ACC112 (cell line): ENCODE data around the gene PLB1.

Experiments used
- H2AFZ ChIP-seq: fragments of 200-600 bp; sonication (generic); one replicate; pipeline ENCODE4 v1.6.0; 2017; ENCODE audit warnings: antibody characterized with exemption, low read length; ENCODE audit not compliant: unreplicated experiment
- H3K27ac ChIP-seq: fragments of 200-600 bp; sonication (generic); 2 replicates; pipeline ENCODE4 v1.5.1; 2014; ENCODE audit warnings: low read depth, mild to moderate bottlenecking, antibody characterized with exemption, low read length, moderate library complexity
- H3K27me3 ChIP-seq: fragments of 200-600 bp; sonication (generic); 2 replicates; pipeline ENCODE4 v1.6.1; 2014; ENCODE audit warnings: mild to moderate bottlenecking, antibody characterized with exemption, low read length, moderate library complexity, mixed read lengths; ENCODE audit not compliant: insufficient read depth
- H3K36me3 ChIP-seq: fragments of 200-600 bp; sonication (generic); 2 replicates; pipeline ENCODE4 v1.6.1; 2016; ENCODE audit warnings: mild to moderate bottlenecking, antibody characterized with exemption, low read length, moderate library complexity, mixed read lengths; ENCODE audit not compliant: insufficient read depth
- H3K4me1 ChIP-seq: fragments of 200-600 bp; sonication (generic); one replicate; pipeline ENCODE4 v1.6.1; 2016; ENCODE audit warnings: low read length, mixed read lengths; ENCODE audit not compliant: insufficient read depth, unreplicated experiment, control insufficient read depth
- H3K4me3 ChIP-seq: fragments of 200-600 bp; sonication (generic); 2 replicates; pipeline ENCODE4 v1.5.1; 2014; ENCODE audit warnings: mild to moderate bottlenecking, low read depth, low read length
- H3K79me2 ChIP-seq: fragments of 200-600 bp; sonication (generic); one replicate; pipeline ENCODE4 v1.6.0; 2016; ENCODE audit warnings: low read length; ENCODE audit not compliant: control insufficient read depth, unreplicated experiment, insufficient read depth

The PLB1 gene

DNA sequence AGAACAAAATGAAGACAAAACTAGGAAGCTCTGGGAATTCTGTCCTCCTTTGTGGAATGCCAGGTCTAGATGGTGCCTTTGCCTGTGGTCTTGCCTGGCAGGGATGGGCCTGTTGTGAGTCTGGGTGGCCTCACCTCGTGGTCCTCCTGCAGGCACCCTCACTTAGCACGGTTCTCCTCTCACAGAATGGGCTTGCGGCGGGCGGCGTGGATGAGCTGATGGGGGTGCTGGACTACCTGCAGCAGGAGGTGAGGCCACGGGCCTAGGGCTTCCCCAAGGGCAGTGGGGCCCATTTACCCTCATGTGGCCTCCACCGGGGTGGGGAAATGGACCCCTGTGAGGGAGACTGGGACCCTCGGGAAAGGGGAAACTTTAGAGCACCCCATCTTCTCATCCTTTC lies 42.3 kb downstream of the PLB1 start:
- Histone ChIP-seq H3K79me2 (no peaks in the 10 kb centered on the region), H3K27ac (no peak overlapping the region), H3K4me3 (no peak overlapping the region), H3K4me1 (no peaks in the 10 kb centered on the region), H2AFZ (no peak overlapping the region), H3K27me3 (peaks cover 19% of the 10 kb centered on the region), H3K36me3 (no peaks in the 10 kb centered on the region)

DNA sequence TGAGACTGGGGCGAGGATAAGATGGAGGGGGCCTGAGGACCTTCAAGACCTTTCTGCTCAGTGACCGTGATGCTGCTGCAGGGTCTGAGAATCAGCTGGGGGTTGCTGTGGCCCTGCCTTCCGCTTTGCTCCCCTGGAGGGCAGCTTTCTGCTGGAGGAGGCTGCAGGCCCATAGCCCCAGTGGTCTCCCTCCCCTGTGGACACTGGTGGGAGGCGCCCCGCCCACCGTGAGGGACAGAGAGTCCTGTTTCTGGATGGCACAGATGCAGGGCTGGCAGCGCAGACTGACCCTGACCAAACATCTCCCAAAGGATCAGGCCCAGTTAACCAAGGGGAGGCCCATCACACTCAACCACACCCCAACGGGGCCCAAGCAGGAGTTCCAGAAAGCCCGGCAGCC lies 42.8 kb downstream of the PLB1 start:
- Histone ChIP-seq H2AFZ (no peak overlapping the region), H3K27ac (no peak overlapping the region), H3K4me3 (no peak overlapping the region), H3K79me2 (no peaks in the 10 kb centered on the region), H3K4me1 (peaks cover 3% of the 10 kb centered on the region), H3K27me3 (peaks cover 14% of the 10 kb centered on the region), H3K36me3 (no peaks in the 10 kb centered on the region)

DNA sequence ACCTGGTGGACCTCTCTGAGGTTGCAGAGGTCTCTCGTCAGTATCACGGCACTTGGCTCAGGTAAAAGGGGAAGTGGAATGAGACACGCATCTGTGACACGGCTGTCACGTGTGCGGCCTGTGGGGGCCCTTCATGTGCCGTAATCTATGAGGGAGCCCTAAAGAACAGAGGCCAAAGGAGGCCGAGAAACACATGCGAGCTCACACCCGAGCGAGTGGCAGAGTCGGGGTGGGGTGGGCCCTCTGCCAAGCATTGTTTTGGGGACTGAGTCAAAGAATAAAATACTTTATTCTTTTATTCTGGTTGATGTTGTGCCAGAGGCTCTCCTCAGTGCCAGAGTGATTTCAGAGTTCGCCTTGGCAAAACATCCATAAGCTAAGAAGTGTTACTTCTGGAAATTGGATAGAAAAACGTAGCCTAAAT lies 43.3 kb downstream of the PLB1 start:
- H2AFZ ChIP-seq: no peak overlapping the region
- no peak overlapping the region for H3K27ac ChIP-seq
- peaks cover 13% of the 10 kb centered on the region; the same call in 1 of the 2 replicates for H3K27me3 ChIP-seq
- no peak overlapping the region for H3K4me3 ChIP-seq
- no peaks in the 10 kb centered on the region for H3K36me3 ChIP-seq
- peaks cover 8% of the 10 kb centered on the region for H3K4me1 ChIP-seq
- H3K79me2 ChIP-seq: no peaks in the 10 kb centered on the region

DNA sequence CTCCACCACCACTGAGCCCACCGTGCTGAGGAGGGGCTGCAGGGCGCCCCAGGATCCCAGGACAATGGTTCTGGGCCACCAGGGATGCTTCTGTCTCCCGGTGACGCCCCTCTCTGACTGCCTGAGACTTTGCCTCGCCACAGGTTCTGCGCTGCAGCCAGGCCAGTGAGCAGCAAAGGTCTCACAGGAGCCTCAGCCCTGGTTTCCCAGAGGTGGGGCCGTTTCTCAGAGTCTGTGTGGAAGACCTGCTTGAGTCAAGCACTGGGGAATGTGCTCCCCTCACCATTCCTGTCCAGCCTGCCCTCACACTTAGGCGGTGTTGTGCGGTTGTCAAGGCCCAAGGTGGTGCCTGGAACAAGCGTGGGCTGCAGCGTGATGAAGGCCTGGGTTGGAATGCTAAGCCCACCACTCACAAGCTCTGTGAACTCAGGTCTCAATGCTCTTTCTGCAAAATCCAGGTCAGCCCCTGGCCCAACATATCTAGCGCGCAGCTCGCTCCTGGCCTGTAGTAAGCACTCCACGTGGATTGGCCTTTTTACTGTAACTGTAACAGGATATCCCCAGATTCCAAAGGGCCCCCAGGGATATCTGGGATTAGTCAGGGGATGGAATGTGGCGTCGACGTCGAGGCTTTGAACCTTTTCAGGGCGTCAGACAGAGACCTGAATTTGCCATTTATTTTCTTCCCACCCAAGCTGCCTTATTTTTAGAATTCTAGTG lies 47.6 kb downstream of the PLB1 start:
- Histone ChIP-seq H3K27me3 (peaks cover 11% of the 10 kb centered on the region; the same call in 1 of the 2 replicates), H3K27ac (no peak overlapping the region), H2AFZ (no peak overlapping the region), H3K4me1 (peaks cover 8% of the 10 kb centered on the region), H3K79me2 (no peaks in the 10 kb centered on the region), H3K4me3 (no peak overlapping the region), H3K36me3 (no peaks in the 10 kb centered on the region)

DNA sequence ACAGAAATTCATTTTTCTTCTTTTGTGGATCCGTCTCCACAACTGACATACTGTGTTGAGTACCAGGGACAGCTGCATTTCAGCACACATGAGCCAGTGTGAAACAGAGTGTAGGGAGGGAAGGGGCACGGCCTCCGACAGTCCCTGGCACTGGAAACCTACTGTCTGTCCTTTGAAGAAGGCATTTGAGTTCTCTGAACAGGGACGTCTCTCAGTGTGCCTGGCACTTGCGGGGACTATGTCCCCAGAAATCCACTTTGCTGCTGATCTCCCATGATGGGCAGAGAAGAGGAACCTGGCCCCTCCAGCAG lies 48.1 kb downstream of the PLB1 start:
- Histone ChIP-seq H3K79me2 (no peaks in the 10 kb centered on the region), H3K4me1 (peaks cover 8% of the 10 kb centered on the region), H3K36me3 (no peaks in the 10 kb centered on the region), H3K27ac (no peak overlapping the region), H2AFZ (no peak overlapping the region), H3K27me3 (peaks cover 7% of the 10 kb centered on the region; the same call in 1 of the 2 replicates), H3K4me3 (no peak overlapping the region)

DNA sequence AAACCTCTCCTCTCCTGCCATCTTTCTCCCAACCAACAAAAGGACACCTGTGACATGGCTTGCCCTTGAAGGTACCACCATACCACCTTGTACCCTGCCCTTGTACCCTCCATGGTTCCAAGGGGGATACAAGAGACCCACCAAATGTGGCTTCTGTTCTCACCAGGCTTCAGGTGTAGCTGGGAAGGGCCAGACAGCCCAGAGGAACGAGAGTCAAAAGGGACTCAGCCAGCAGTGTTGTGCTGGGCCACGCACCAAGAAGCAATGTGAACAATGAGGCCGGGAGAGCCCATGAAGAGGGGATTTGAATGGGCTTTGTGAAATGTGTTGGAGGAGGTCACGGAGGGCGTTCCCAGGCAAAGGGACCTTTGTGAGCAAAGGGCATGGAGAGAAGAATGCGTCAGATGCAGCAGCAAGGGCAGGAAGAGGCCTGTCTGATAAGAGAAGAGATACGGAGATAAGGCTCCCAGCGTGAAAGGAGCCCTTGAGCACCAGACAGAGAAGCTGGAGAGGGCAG lies 48.6 kb downstream of the PLB1 start:
- Histone ChIP-seq H2AFZ (no peak overlapping the region), H3K4me3 (no peak overlapping the region), H3K27me3 (0 out of 2 replicates have a peak, but pooled peaks cover 5% of the 10 kb centered on the region), H3K27ac (no peak overlapping the region), H3K79me2 (no peaks in the 10 kb centered on the region), H3K36me3 (no peaks in the 10 kb centered on the region), H3K4me1 (peaks cover 8% of the 10 kb centered on the region)

DNA sequence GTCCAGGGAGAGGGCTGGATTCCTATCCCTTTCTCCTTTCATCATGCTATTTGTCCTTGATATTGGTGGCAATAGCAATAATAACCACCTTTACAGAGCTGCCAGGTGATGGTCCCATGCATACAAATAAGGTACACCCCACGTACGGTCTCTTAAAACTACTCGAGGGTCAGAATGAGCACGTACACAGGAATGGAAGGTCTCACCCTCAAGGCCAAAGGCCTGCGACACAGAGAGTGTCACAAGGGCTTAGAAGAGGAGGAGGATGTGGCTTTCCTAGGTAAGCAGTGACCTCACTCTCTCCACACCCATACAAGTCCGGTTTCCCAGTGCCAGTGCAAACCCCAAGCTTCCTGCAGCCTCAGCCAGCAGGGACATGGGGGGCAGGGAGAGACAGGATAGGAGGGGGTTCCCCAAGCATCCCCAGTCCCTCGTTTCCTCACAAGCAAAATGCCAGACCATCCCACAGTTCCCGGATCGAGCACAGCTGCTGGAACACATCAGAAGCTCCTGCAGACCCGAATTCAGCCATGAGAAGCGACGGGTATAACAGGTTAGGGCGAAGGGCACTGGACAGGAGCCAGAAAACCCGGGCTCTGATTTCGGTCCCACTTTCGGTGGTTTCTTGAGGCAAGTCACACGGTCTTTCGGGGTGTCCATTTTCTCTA lies 49.2 kb downstream of the PLB1 start:
- no peaks in the 10 kb centered on the region for H3K79me2 ChIP-seq
- H3K4me1 ChIP-seq: peaks cover 8% of the 10 kb centered on the region
- H3K36me3 ChIP-seq: no peaks in the 10 kb centered on the region
- H3K4me3 ChIP-seq: no peak overlapping the region
- no peaks in the 10 kb centered on the region for H3K27me3 ChIP-seq
- H2AFZ ChIP-seq: no peak overlapping the region
- no peak overlapping the region for H3K27ac ChIP-seq

DNA sequence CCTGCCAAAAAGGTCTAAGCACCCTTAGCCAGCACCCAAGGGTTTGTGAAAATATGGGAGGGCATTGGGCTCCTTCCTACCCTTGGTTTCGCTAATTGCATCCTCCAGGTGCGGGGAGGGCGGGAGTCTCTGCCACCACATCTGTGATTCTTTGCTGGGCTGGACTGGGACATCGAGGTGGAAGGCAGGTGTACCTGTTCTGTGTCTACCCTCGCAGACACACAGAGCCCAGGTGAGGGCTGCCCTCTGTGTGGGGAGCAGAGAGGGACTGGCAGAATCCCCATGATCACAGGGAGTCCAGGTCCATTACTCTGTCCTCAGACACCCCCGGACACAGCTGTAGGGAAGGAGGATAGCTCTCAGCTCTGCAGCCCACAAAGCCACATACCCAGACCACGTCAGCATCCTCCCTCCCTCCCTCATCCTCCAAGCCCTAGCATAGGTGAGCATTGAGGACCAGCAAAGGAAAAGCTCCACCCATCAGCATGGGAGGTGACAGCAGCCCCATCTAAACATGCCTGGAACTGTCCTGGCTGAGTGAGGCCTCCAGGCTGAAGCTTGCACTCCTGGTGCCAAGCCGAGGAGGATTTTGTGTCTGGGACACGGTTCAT lies 49.8 kb downstream of the PLB1 start:
- Histone ChIP-seq H3K79me2 (no peaks in the 10 kb centered on the region), H3K4me3 (no peak overlapping the region), H3K4me1 (peaks cover 8% of the 10 kb centered on the region), H3K36me3 (no peaks in the 10 kb centered on the region), H3K27ac (no peak overlapping the region), H3K27me3 (no peaks in the 10 kb centered on the region), H2AFZ (no peak overlapping the region)

DNA sequence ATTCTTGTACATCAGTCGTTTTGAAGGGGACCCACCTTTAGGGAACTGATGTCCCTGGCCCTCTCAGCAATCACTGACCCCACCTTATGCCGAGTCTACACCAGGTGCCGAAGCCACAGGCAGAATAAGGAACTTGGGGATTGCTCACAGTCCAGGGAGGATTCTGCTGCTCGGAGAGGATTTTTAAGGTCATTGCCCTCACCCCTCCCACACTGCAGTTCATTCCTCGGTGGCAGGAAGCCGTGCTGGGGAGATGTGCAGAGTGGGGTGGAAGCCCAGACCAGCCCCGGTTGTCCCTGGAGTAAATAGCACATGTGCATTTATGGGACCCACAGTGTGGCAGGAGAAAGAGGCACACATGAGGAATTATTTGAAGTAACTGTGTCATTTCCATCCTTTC lies 50.4 kb downstream of the PLB1 start:
- Histone ChIP-seq H3K27me3 (no peaks in the 10 kb centered on the region), H3K4me3 (no peak overlapping the region), H3K4me1 (peaks cover 8% of the 10 kb centered on the region), H3K27ac (no peak overlapping the region), H3K79me2 (no peaks in the 10 kb centered on the region), H3K36me3 (no peaks in the 10 kb centered on the region), H2AFZ (no peak overlapping the region)

DNA sequence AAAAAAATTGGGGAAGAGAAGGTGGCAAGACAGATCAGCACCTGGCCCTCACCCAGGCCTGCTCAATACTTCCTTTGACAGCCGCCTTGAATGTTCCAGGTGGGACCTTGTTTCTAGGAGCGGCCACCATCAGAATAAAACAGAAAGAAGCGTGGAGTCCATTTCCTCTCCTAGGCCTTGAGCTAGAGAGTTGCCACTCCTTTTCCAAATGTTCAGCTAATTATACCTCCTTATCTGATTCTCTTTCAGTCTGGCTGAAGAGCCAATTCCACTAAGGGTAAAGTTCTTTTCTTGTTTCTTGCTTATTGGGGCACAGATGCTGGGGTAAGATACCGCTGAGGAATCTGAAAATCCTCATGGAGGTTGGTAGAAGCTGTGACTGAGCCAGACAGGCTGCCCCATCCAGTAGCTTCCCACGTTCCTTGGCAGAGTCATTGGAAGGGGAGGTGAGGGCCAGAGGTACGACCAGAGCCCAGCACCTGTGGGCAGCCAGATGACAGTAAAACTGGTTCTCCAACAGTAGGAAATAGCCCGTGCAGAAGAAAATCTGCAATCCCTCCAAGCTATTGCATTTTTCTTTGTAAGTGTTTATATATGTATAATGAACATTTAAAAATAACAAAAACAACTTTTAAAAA lies 51.5 kb downstream of the PLB1 start:
- H3K79me2 ChIP-seq: no peaks in the 10 kb centered on the region
- no peaks in the 10 kb centered on the region for H3K36me3 ChIP-seq
- H2AFZ ChIP-seq: no peak overlapping the region
- peaks cover 12% of the 10 kb centered on the region for H3K4me1 ChIP-seq
- no peaks in the 10 kb centered on the region for H3K27me3 ChIP-seq
- no peak overlapping the region for H3K27ac ChIP-seq
- no peak overlapping the region for H3K4me3 ChIP-seq
